ENCODE measurements around the gene CYRIA.

CYRIA gene

GRCh38 chr2:16666449-16666801 lies 791 bp upstream of the CYRIA start:
- DNase-seq: peak; percentile 10

- no peak for DNase-seq
Observed at GRCh38 chr2:16664809-16665747, 556 bp downstream of the CYRIA start.

- no peak for DNase-seq
Observed at GRCh38 chr2:16664052-16664731, 1.4 kb downstream of the CYRIA start.

GRCh38 chr2:16663121-16663905 lies 2.3 kb downstream of the CYRIA start:
- no peak for DNase-seq

- DNase-seq: no peak
Observed at GRCh38 chr2:16661936-16662839, 3.4 kb downstream of the CYRIA start.

- DNase-seq: no peak
Observed at GRCh38 chr2:16661526-16661925, 4.1 kb downstream of the CYRIA start.

GRCh38 chr2:16660556-16660955 lies 5.1 kb downstream of the CYRIA start:
- no peak for DNase-seq

- DNase-seq: no peak
Observed at GRCh38 chr2:16660114-16660513, 5.5 kb downstream of the CYRIA start.

GRCh38 chr2:16658076-16658739 lies 7.4 kb downstream of the CYRIA start:
- no peak for DNase-seq

- DNase-seq: no peak
Observed at GRCh38 chr2:16657671-16658070, 8.0 kb downstream of the CYRIA start.

GRCh38 chr2:16656784-16657391 lies 8.7 kb downstream of the CYRIA start:
- DNase-seq: no peak

- DNase-seq: no peak
Observed at GRCh38 chr2:16655905-16656642, 9.6 kb downstream of the CYRIA start.

GRCh38 chr2:16655445-16655837 lies 10.2 kb downstream of the CYRIA start:
- DNase-seq: no peak

GRCh38 chr2:16654833-16655444 lies 10.7 kb downstream of the CYRIA start:
- no peak for DNase-seq

GRCh38 chr2:16653799-16654198 lies 11.8 kb downstream of the CYRIA start:
- no peak for DNase-seq

- no peak for DNase-seq
Observed at GRCh38 chr2:16653083-16653375, 12.6 kb downstream of the CYRIA start.

- no peak for DNase-seq
Observed at GRCh38 chr2:16652296-16653082, 13.1 kb downstream of the CYRIA start.

- no peak for DNase-seq
Observed at GRCh38 chr2:16650287-16651249, 15.1 kb downstream of the CYRIA start.
